Thyroid gland (tissue), 4 donors: ENCODE results near the gene WNT5A.

Source experiments
- POLR2A ChIP-seq, 2 donors: fragments of 450-650 bp; IDR thresholded peaks; one replicate each; pipeline ENCODE4 v1.6.1; 2017; ENCODE audit warnings: antibody characterized with exemption in 2 of 2, mild to moderate bottlenecking in 2 of 2, moderate library complexity in 1 of 2
- TF ChIP-seq, protein P1 (sequence below), 6 experiments: fragments of 200-600 bp in 3 of 6; fragments of 450-650 bp in 3 of 6; sonication (generic) in 3 of 6; IDR thresholded peaks; one replicate each; pipeline ENCODE4 v1.5.1; 2016 to 2019; ENCODE audit warnings: antibody characterized with exemption in 6 of 6, mild to moderate bottlenecking in 2 of 6, inconsistent platforms in 1 of 6, moderate library complexity in 1 of 6

DNA sequence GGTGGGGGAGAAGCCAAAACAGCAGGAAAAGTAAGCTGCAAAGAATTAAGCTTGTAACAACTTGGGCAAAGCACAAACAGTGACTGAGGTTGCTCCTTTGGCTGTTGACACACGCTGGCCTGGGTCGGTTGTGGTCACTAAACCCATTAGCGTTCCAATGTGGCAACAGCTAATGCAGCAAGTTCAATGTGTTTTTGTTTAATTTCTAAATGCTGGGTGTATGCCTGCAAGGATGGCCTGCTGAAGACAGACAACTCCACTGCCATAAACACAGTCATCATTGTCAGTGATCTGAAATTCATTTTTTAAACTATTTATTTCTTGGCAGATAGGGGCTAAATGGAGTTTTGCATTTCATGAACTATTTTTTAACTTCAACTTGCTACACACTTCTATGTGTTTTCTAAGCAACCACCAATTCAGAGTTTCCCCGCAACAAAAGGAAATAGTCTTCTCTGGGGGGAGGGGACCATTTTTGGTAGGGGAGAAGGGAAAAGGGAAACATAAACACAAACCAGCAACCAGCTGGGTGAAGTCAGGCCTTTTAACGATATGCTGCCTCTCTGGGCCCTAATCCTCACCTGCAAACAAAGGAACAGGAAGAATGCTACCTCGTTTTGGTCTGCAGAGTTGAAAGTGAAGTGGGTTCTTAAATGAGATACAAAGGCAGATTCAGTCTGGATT, 34.8 kb upstream of the WNT5A start:
- TF ChIP-seq, protein P1, sequence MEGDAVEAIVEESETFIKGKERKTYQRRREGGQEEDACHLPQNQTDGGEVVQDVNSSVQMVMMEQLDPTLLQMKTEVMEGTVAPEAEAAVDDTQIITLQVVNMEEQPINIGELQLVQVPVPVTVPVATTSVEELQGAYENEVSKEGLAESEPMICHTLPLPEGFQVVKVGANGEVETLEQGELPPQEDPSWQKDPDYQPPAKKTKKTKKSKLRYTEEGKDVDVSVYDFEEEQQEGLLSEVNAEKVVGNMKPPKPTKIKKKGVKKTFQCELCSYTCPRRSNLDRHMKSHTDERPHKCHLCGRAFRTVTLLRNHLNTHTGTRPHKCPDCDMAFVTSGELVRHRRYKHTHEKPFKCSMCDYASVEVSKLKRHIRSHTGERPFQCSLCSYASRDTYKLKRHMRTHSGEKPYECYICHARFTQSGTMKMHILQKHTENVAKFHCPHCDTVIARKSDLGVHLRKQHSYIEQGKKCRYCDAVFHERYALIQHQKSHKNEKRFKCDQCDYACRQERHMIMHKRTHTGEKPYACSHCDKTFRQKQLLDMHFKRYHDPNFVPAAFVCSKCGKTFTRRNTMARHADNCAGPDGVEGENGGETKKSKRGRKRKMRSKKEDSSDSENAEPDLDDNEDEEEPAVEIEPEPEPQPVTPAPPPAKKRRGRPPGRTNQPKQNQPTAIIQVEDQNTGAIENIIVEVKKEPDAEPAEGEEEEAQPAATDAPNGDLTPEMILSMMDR (IDR thresholded peaks at IDR 0.05): no peak
- no peak for TF ChIP-seq POLR2A (IDR thresholded peaks at IDR 0.05)
